ENCODE measurements around the gene MIER1. TPM values are rescaled to one million over a fixed set of nuclear protein-coding genes. Genes with fewer than 3 reads are reported as not detected.

MIER1 gene
- total and polyA plus RNA-seq, 9 of the 15 experiments (the other 6 are each of a cell fraction or from before 2014, with no cell fraction given): 13.9 to 34.8 (median 21.5) TPM

- 0 out of 2 replicates have a peak, but pooled peaks have one; percentile 17 for TF ChIP-seq ZNF395 (CRISPR knock-in tag; IDR thresholded peaks at IDR 0.05)
- peak; percentile 87 for TF ChIP-seq EGR1 (conservative IDR thresholded peaks at IDR 0.05)
- no peak for TF ChIP-seq RERE (CRISPR knock-in tag; IDR thresholded peaks at IDR 0.05; ENCODE audit: borderline replicate concordance)
- peak; percentile 56; the same call in 1 of the 2 replicates for TF ChIP-seq CHD2 (IDR thresholded peaks at IDR 0.05; ENCODE audit: low read depth, low read length)
- TF ChIP-seq CTCF (IDR thresholded peaks at IDR 0.05 in 2 of 3, conservative IDR thresholded peaks at IDR 0.05 in 1 of 3; ENCODE audit: insufficient read depth in 2 of 3, low read depth in 1 of 3, low read length in 3 of 3): peak; percentile 6 to 37 (median 10); a peak in 3 of 6 replicates
- TF ChIP-seq SNIP1 (IDR thresholded peaks at IDR 0.05; ENCODE audit: low read depth): peak; percentile 84
- 0 out of 2 replicates have a peak, but pooled peaks have one; percentile 46 for TF ChIP-seq ZBTB43 (CRISPR knock-in tag; IDR thresholded peaks at IDR 0.05)
- no peak for TF ChIP-seq RHOXF2B (CRISPR knock-in tag; conservative IDR thresholded peaks at IDR 0.05)
- TF ChIP-seq E2F6 (IDR thresholded peaks at IDR 0.05; ENCODE audit: borderline replicate concordance in 1 of 2, extremely low read depth in 1 of 2, insufficient read depth in 1 of 2, insufficient read length in 1 of 2, low read depth in 1 of 2, low read length in 1 of 2, poor library complexity in 1 of 2, severe bottlenecking in 1 of 2): peak; percentile 82 to 88
- no peak for TF ChIP-seq RBM15 (IDR thresholded peaks at IDR 0.05; ENCODE audit: insufficient read depth, low read length)
- no peak for TF ChIP-seq SFPQ (IDR thresholded peaks at IDR 0.05; ENCODE audit: low read depth, low read length)
Observed at GRCh38 chr1:66924756-66925557, at the start of gene MIER1, which contains the start of gene DNAI4 (continued).

Data from K562 (cell line).